Measurements from ENCODE around the gene C6orf120. TPM values are rescaled to one million over a fixed set of nuclear protein-coding genes. Genes with fewer than 3 reads are reported as not detected.

Gene C6orf120
- total and polyA plus RNA-seq, 10 donors, result 6.7 to 39.5 (median 22.2) TPM

DNA sequence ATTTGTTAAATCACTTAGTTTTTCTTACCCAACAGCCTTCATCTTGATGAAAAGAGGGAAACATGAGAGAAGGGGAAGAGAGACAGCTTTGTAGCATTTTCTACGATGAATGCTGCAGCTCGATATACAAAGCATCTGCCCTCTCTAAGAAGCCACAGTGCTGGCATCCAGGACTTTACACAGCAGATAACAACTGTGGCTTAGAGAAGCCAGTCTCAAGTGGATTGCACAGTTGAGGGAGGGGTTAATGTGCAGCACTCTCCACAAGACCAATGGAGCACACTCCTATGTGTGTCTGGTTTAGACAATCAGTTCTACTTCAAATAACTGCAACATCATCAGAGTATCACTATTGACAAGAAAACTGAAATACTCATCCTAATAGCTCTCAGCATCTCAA lies 5.8 kb downstream of the C6orf120 start:
- intact Hi-C loops (cut with DNase I; ENCODE audit: low total_unique reads), result no loop called here
- no peaks in the 10 kb centered on the region for H3K9me3 ChIP-seq
- H3K4me3 ChIP-seq, result no peak overlapping the region
- no peaks in the 10 kb centered on the region for H3K27me3 ChIP-seq (replicated peaks in 1 of 7)
- 85 to 94% (median 89%) methylated on average over 2 of the region's 2 CpGs for WGBS, 5 donors
- peaks cover 21 to 76% (median 36%) of the 10 kb centered on the region in 6 donors for H3K4me1 ChIP-seq
- no peak overlapping the region for H3K27ac ChIP-seq
- peaks cover 3 to 83% (median 38%) of the 10 kb centered on the region in 6 donors for H3K36me3 ChIP-seq
- TF ChIP-seq POLR2AphosphoS5 (IDR thresholded peaks at IDR 0.05) (peak in 1 of 3 donors; percentile 16), POLR2A (IDR thresholded peaks at IDR 0.05) (no peak)
- no peak for DNase-seq

DNA sequence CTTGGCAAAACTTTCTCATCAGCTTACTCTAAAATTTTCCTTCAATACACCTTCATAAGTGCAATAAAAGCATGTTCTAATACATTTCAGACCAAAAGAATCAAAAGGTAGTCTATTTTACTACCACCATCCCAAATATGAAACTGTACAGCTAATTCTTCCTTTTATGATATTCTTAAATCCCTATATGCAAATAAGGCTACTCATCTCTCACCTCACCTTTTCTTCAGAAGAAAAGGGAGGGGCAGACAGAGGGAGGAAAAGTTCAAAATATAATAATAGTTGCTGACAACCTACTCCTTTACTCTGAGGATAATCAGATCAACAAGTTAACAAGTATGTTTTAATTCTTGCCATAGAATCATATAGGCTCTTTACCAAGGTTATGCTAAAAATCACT lies 7.4 kb downstream of the C6orf120 start:
- no peak for DNase-seq
- intact Hi-C loops (cut with DNase I; ENCODE audit: low total_unique reads), result no loop called here
- TF ChIP-seq POLR2AphosphoS5 (IDR thresholded peaks at IDR 0.05) (no peak), POLR2A (IDR thresholded peaks at IDR 0.05) (no peak), CTCF (IDR thresholded peaks at IDR 0.05 in 8 of 11, conservative IDR thresholded peaks at IDR 0.05 in 3 of 11) (no peak)
- H3K36me3 ChIP-seq, result peaks cover 3 to 92% (median 48%) of the 10 kb centered on the region in 6 donors
- peaks cover 8 to 61% (median 21%) of the 10 kb centered on the region in 6 donors for H3K4me1 ChIP-seq
- no peaks in the 10 kb centered on the region for H3K27me3 ChIP-seq (replicated peaks in 1 of 7)
- no peak overlapping the region for H3K27ac ChIP-seq
- H3K9me3 ChIP-seq, result no peaks in the 10 kb centered on the region
- no peak overlapping the region for H3K4me3 ChIP-seq

DNA sequence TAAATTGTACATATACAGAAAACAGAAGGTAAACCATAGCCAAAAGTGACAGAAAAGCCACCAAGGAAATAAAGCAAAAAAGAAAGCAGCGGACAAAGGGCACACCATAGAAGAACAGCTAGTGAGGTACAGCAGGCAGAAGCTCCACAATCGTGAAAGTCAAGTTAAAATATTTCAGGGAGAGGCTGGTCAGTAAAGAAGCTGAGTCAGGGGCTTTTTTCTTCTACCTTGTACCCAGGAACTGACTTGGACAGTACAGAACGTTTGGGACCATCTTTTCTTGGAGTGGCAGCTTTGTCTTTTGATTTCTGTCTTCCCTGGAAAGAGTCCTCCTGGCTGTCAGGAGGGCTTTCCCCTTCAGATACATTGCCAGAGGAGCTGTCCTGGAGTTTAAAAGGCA lies 8.1 kb downstream of the C6orf120 start:
- DNase-seq, result no peak
- intact Hi-C loops (cut with DNase I; ENCODE audit: low total_unique reads), result no loop called here
- no peaks in the 10 kb centered on the region for H3K27me3 ChIP-seq (replicated peaks in 1 of 7)
- H3K4me1 ChIP-seq, result peaks cover 2 to 53% (median 14%) of the 10 kb centered on the region in 6 donors
- no peak overlapping the region for H3K4me3 ChIP-seq
- H3K36me3 ChIP-seq, result peaks cover 3 to 92% (median 53%) of the 10 kb centered on the region in 6 donors
- 77 to 94% (median 86%) methylated on average over 3 of the region's 3 CpGs for WGBS, 5 donors
- H3K9me3 ChIP-seq, result no peaks in the 10 kb centered on the region
- TF ChIP-seq POLR2A (IDR thresholded peaks at IDR 0.05) (no peak), CTCF (IDR thresholded peaks at IDR 0.05 in 8 of 11, conservative IDR thresholded peaks at IDR 0.05 in 3 of 11) (no peak), POLR2AphosphoS5 (IDR thresholded peaks at IDR 0.05) (no peak)
- H3K27ac ChIP-seq, result no peak overlapping the region

DNA sequence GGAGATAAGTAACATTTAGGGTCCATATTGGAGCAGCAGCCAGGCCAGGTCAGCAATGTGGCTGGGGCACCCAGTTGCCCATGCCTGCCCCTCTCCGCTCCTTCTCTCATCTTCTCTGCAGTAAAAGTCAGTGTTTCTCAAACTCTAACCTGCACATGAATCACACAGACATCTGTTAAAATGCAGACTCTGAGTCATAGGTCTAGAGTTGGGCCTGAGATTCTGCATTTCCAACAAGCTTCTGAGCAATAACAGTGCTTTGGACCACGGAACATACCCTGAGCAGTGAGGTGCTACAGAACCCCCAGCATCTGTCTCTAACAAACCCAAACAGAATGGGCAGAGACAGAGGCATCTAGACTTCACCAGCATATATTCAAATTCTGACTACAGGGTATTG lies 12.3 kb downstream of the C6orf120 start:
- H3K9me3 ChIP-seq, result no peaks in the 10 kb centered on the region
- TF ChIP-seq POLR2A (IDR thresholded peaks at IDR 0.05), result no peak
- no peak for TF ChIP-seq POLR2AphosphoS5 (IDR thresholded peaks at IDR 0.05)
- TF ChIP-seq CTCF (IDR thresholded peaks at IDR 0.05 in 8 of 11, conservative IDR thresholded peaks at IDR 0.05 in 3 of 11), result no peak
- peaks cover 0 to 34% (median 2%) of the 10 kb centered on the region in 6 donors for H3K4me1 ChIP-seq
- no peak overlapping the region for H3K27ac ChIP-seq
- peaks cover 3 to 95% (median 65%) of the 10 kb centered on the region in 6 donors for H3K36me3 ChIP-seq
- H3K27me3 ChIP-seq (replicated peaks in 1 of 7), result no peaks in the 10 kb centered on the region
- intact Hi-C loops (cut with DNase I; ENCODE audit: low total_unique reads), result no loop called here
- no peak overlapping the region for H3K4me3 ChIP-seq
- 89 to 98% (median 98%) methylated on average over 2 of the region's 2 CpGs for WGBS, 5 donors
- DNase-seq, result no peak

DNA sequence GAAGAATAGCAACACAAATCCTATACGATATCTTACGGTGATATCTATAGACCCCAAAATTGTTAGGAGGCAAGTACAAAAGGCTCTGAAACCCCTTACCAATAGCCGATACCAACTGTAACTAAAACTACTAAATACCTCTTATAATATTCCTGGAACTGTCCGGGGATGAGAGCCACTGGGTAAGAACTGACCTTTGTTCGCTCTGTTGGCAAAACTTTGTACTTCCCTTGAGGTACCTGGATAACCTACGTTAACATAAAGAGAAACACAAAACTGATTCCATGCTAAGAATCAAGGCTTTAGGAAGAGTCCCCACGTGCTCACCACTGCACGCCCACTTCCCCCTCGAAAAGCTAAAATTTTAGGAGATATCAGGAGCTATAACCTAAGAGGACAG lies 12.7 kb downstream of the C6orf120 start:
- 92 to 98% (median 95%) methylated on average over 9 of the region's 9 CpGs for WGBS, 5 donors
- no peaks in the 10 kb centered on the region for H3K27me3 ChIP-seq (replicated peaks in 1 of 7)
- H3K4me3 ChIP-seq, result no peak overlapping the region
- peaks cover 3 to 91% (median 63%) of the 10 kb centered on the region in 6 donors for H3K36me3 ChIP-seq
- H3K4me1 ChIP-seq, result peaks cover 0 to 34% (median 2%) of the 10 kb centered on the region in 6 donors
- no peak for TF ChIP-seq POLR2AphosphoS5 (IDR thresholded peaks at IDR 0.05)
- TF ChIP-seq POLR2A (IDR thresholded peaks at IDR 0.05), result no peak
- no peak for TF ChIP-seq CTCF (IDR thresholded peaks at IDR 0.05 in 8 of 11, conservative IDR thresholded peaks at IDR 0.05 in 3 of 11)
- no peak for DNase-seq
- H3K27ac ChIP-seq, result no peak overlapping the region
- intact Hi-C loops (cut with DNase I; ENCODE audit: low total_unique reads), result no loop called here
- H3K9me3 ChIP-seq, result no peaks in the 10 kb centered on the region
